Fibroblast of the conjunctiva (primary cell): ENCODE measurements around the gene ST6GALNAC3.
A peak's percentile ranks its signal among the peaks of the same experiment; 100 is the strongest.
"Not testable (repeated sequence)": the region's sequence is repeated elsewhere in the genome, so short reads cannot be mapped to it uniquely, and the experiment has no call there.

ENCODE experiments used
- DNase-seq: peaks from one replicate; pipeline ENCODE4 v3.0.0-alpha.2; 2010; ENCODE audit warnings: low read depth

Gene ST6GALNAC3

DNA sequence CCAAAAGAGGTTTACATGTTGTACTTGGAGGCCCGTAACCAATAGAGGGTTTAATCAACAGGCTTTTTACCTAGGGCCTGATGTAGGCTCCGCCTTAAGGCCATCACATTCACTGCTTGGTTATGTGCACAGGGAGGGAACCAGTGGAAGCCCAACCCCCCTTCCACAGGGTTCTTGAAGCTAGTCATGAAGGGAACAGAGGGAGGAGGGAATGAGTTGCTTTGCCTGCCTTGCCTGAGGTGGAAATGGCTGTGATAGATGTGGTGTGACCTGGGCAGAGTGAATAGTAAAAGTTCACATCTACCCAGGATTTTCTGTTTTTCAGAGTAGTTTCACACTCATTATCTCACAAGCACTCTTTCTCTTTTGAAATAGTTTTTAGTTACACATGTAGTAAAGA, 215.1 kb downstream of the ST6GALNAC3 start:
- DNase-seq = no peak

GRCh38 chr1:76290271-76290670, 215.7 kb downstream of the ST6GALNAC3 start:
- no peak for DNase-seq

GRCh38 chr1:76291191-76291590, 216.6 kb downstream of the ST6GALNAC3 start:
- no peak for DNase-seq

DNA sequence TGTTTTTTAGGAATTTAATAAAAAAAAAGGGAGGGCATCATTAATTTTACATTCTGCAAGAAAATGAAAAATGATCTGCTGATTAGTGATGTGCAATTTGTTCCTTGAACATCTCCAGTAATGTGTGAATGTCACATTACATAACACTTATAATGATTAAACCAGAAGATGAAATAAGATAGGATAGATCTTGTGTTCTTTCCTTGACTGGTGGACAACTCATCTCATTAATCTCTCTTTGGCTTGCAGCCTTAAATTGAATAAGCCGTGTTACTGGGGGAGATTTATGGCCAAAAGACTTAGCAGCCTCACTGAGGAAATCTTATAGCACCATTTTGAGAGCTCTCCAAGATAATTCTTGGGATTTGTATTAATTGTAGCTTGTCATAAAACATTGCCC, 217.2 kb downstream of the ST6GALNAC3 start:
- no peak for DNase-seq

- no peak for DNase-seq
These were observed 218.1 kb downstream of the ST6GALNAC3 start for GRCh38 chr1:76292418-76293184.

- no peak for DNase-seq
These were observed 219.3 kb downstream of the ST6GALNAC3 start for GRCh38 chr1:76293831-76294230.

DNA sequence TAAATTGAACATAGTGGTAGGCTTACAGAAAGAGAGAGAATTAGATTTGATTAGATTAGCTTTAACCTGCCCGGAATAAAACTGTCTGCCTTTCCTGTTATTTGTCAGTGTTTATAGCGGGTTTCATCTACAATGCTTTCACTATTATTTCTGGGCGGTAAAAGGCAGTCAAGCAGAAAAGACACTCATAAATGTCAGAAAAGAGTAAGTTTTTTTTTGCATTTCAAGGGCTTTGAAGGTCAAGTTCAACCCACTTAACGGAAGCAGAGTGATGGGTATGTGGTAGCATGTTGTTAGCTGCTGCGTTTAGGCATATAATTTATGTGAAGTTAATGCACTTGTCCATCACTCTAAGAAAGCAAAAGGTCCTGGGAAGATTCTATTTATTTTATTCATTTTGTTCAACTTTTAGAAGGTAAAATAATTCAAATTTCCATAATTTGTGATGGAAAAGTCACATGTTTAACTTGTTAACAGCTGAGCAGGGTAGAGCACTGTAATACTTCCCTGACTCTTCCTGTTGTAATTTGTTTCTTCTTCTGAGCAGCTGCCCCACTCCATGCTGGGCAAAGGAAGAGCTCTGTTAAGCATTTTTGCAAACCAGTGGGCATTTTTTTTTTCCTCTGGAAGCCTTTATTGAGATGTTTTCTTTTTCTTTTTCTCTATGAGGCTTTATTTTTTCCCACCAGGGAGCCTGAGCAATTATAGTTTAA, 220.1 kb downstream of the ST6GALNAC3 start:
- DNase-seq = no peak

GRCh38 chr1:76298399-76298798, 223.9 kb downstream of the ST6GALNAC3 start:
- no peak for DNase-seq

DNA sequence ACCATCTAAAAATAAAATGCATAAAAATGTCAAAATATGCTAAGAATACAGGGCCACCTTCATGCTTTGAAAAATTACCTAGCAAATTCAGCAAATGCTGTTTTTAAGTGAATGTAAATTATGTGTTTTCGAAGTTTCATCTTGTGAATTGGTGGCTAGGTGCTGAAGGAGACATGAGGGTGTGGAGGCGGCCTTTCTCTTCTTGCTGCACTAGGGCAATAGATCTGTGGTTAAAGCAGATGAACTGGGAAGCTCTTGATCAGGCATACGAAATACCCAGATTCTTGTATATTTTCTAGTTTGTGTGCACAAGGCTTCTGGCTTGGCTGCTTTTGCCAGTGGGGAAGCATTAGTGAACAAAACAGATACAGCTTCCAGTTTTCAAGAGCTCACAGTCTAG, 224.5 kb downstream of the ST6GALNAC3 start:
- DNase-seq = no peak

DNA sequence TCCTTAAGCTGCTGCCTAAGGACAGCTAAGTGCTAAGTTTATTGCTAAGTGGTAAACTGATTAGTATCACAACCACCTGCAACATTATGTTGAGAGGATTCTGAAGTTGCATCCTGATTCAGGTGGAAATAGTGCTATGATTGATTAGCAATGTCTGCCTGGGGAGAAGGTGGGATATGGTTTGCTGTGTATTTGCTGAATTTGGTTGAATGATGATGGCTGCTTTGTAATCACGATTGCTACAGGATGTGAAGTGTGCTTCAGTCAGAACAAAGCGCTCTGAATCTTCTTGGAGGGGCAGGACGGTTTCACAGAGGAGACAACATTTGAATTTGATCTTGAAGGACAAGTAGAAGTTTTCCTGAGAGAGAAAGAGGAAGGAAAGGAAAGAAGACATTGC, 226.0 kb downstream of the ST6GALNAC3 start:
- DNase-seq = no peak

GRCh38 chr1:76302711-76303339, 228.3 kb downstream of the ST6GALNAC3 start:
- DNase-seq = no peak

GRCh38 chr1:76303340-76303717, 228.8 kb downstream of the ST6GALNAC3 start:
- no peak for DNase-seq

- DNase-seq = no peak
These were observed 238.8 kb downstream of the ST6GALNAC3 start for GRCh38 chr1:76313304-76313703.

DNA sequence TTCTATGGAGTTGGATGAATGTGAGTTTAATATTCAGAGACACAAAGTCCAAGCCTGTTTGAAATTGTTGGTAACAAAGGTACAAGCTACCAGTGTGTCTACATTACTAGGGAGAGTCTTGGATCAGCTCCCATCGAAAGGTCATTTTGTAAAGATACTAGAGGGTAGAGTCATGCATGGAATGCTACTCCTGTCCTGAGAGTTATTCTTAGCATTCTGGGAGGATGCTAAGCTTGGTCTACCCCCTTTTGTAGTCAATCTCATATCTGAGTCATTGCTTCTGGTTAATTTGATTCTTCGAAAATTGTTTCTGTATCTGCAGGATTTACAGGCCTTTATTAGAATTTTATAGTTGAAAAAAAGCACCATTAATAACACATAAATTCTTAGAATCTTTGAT, 240.2 kb downstream of the ST6GALNAC3 start:
- no peak for DNase-seq

- DNase-seq = no peak
These were observed 242.9 kb downstream of the ST6GALNAC3 start for GRCh38 chr1:76317299-76317900.

- peak; percentile 72 for DNase-seq
These were observed 256.6 kb downstream of the ST6GALNAC3 start for GRCh38 chr1:76330991-76331603.

DNA sequence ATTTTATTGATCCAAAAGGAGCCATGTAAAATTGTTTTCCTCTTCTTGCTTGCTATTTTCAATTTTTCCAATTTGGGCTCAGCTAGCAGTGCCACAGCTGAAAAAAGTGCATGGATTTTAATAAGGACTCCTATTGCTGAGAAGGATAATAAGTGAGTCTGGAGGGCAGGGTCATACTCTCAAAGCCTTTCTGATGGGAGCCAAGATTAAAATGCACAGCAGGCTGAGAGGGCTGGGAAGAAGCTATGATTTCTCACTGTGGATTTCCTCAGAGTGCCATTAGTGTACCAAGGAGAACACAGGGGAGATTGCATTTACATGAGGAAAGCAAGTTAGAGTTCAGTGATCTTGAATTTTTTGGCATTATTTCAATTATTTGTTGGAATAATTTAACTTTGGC, 261.3 kb downstream of the ST6GALNAC3 start:
- DNase-seq = no peak

DNA sequence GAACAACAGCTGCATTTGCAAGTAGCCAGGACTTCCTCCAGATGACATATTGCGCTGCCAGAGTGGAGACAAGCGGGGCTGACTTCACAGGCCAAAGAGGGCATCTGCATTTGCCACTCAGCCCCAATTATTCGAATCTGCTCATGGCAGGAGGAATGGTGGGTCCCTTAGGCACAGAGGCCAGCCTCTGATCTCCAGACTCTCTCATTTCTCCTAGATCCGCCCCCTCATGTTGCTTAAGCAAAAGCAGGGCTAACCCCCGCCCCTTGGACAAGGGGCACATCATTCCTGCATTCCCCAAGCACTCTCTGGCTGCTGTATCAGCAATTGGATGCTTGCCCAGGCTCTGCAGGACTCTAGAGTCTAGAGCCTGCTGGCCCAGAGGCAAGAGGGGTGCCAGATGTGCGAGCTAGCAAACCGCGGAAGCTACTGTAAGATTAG, 262.4 kb downstream of the ST6GALNAC3 start:
- peak; percentile 95 for DNase-seq

- DNase-seq = no peak
These were observed 263.1 kb downstream of the ST6GALNAC3 start for GRCh38 chr1:76337542-76338219.

DNA sequence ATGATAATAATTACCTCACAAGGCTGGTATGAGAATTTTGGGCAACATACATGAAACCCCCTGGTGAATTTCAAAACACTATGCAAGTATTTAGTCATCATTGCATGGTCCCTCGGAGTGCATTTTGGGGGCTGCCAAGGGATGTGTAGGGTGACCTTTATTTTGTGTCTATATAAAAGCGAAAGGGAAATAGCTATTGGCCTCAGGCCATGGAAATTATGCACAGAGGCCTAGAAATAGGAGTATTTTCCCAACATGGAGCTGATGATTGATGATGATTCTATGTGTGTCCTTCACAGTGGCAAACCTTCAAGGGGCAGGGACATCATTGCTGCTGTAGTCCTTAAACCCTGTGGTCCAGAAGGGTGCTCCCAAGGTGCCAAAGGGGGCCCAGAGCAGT, 265.5 kb downstream of the ST6GALNAC3 start:
- DNase-seq = no peak

DNA sequence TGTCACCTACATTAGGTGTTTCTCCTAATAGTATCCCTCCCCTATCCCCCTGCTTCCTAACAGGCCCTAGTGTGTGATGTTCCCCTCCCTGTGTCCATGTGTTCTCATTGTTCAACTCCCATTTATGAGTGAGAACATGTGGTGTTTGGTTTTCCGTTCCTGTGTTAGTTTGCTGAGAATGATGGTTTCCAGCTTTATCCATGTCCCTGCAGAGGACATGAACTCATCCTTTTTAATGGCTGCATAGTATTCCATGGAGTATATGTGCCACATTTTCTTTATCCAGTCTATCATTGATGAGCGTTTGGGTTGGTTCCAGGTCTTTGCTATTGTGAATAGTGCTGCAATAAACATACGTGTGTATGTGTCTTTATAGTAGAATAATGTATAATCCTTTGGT, 267.3 kb downstream of the ST6GALNAC3 start:
- DNase-seq = not testable (repeated sequence)

GRCh38 chr1:76343356-76343755, 268.8 kb downstream of the ST6GALNAC3 start:
- no peak for DNase-seq
